BE2C (cell line): ENCODE results near the gene INHBB.
"Not testable (repeated sequence)": the region's sequence is repeated elsewhere in the genome, so short reads cannot be mapped to it uniquely, and the experiment has no call there.

Experiments
- DNase-seq: peaks from one replicate; pipeline ENCODE4 v3.0.0-alpha.2; 2020
- H3K27me3 ChIP-seq: fragments of 250-450 bp; sonication (Bioruptor Pico); 2 replicates; pipeline ENCODE4 v1.5.1; 2020; ENCODE audit warnings: mild to moderate bottlenecking
- H3K36me3 ChIP-seq: fragments of 250-450 bp; sonication (Bioruptor Pico); 2 replicates; pipeline ENCODE4 v1.5.1; 2020; ENCODE audit warnings: mild to moderate bottlenecking
- H3K4me1 ChIP-seq: fragments of 250-450 bp; sonication (Bioruptor Pico); 2 replicates; pipeline ENCODE4 v1.5.1; 2020
- H3K4me3 ChIP-seq: 2 replicates; pipeline ENCODE4 v1.5.1; 2011; ENCODE audit warnings: low read depth, low read length
- H3K9me3 ChIP-seq: fragments of 250-450 bp; sonication (Bioruptor Pico); 2 replicates; pipeline ENCODE4 v1.5.1; 2020
- CTCF ChIP-seq: IDR thresholded peaks from 2 replicates; pipeline ENCODE4 v1.5.1; 2012; ENCODE audit warnings: mild to moderate bottlenecking, low read depth, low read length

INHBB gene

GRCh38 chr2:120310136-120310535, 35.8 kb upstream of the INHBB start:
- Histone ChIP-seq H3K4me1 (no peaks in the 10 kb centered on the region), H3K4me3 (no peak overlapping the region), H3K27me3 (no peaks in the 10 kb centered on the region), H3K36me3 (no peaks in the 10 kb centered on the region), H3K9me3 (no peaks in the 10 kb centered on the region)
- no peak for DNase-seq
- TF ChIP-seq CTCF: no peak

- H3K4me3 ChIP-seq, H3K36me3 ChIP-seq, H3K4me1 ChIP-seq, H3K9me3 ChIP-seq, H3K27me3 ChIP-seq, DNase-seq: not testable (repeated sequence)
Measured at GRCh38 chr2:120310841-120311240, 35.1 kb upstream of the INHBB start.

- Histone ChIP-seq H3K27me3 (no peaks in the 10 kb centered on the region), H3K4me3 (no peak overlapping the region), H3K36me3 (no peaks in the 10 kb centered on the region), H3K9me3 (no peaks in the 10 kb centered on the region), H3K4me1 (no peaks in the 10 kb centered on the region)
- no peak for DNase-seq
- no peak for TF ChIP-seq CTCF
Measured at GRCh38 chr2:120312076-120312475, 33.9 kb upstream of the INHBB start.

- Histone ChIP-seq H3K27me3 (no peaks in the 10 kb centered on the region), H3K4me3 (peak overlapping the region; percentile 50), H3K36me3 (no peaks in the 10 kb centered on the region), H3K4me1 (no peaks in the 10 kb centered on the region), H3K9me3 (no peaks in the 10 kb centered on the region)
- DNase-seq: peak; percentile 67
- TF ChIP-seq CTCF: peak; percentile 75
Measured at GRCh38 chr2:120312860-120313694, 32.9 kb upstream of the INHBB start.

GRCh38 chr2:120313695-120314615, 32.0 kb upstream of the INHBB start:
- no peaks in the 10 kb centered on the region for H3K27me3 ChIP-seq
- no peaks in the 10 kb centered on the region for H3K9me3 ChIP-seq
- H3K4me1 ChIP-seq: no peaks in the 10 kb centered on the region

More at GRCh38 chr2:120313695-120314615, 32.0 kb upstream of the INHBB start:
- DNase-seq: no peak
- H3K36me3 ChIP-seq: no peaks in the 10 kb centered on the region
- H3K4me3 ChIP-seq: no peak overlapping the region
- TF ChIP-seq CTCF: no peak
